HG03159 (cell line): Measurements from ENCODE around the gene PRKG1.

ENCODE experiments used
- ATAC-seq: cut with Tn5 transposase; IDR thresholded peaks from one replicate; pipeline ENCODE4 v1.9.1; 2021; ENCODE audit warnings: mild to moderate bottlenecking, moderate library complexity; ENCODE audit not compliant: unreplicated experiment

The PRKG1 gene

GRCh38 chr10:52316500-52316899 is 1242.2 kb downstream of the PRKG1 start:
- ATAC-seq, result no peak

DNA sequence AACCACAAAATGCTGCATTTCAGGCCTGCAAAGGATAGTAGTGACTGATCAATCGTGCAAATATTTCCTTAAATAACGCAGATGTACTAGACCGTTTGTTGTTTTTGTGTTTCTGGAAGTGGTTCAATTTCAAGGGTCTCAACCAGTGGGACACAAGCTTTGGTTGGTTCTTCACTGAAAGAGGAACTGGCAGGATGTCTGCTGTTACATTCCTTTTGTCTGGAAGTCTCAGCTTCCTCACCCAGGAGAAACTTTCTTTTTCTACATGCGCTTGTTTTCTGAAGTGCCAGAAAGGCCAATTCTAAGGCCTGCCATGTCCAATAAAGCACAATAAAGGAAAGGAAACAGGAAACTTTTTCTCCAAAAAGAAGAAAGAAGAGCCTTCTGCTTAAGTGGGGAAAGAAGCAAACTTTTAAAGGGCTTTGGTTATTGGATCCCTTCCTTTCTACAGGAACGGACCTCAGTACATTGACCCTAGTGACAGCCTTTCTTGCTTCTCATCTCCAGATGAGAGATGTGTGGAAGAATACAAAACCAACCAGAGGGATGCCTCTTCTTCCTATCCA is 1243.9 kb downstream of the PRKG1 start:
- ATAC-seq, result no peak

DNA sequence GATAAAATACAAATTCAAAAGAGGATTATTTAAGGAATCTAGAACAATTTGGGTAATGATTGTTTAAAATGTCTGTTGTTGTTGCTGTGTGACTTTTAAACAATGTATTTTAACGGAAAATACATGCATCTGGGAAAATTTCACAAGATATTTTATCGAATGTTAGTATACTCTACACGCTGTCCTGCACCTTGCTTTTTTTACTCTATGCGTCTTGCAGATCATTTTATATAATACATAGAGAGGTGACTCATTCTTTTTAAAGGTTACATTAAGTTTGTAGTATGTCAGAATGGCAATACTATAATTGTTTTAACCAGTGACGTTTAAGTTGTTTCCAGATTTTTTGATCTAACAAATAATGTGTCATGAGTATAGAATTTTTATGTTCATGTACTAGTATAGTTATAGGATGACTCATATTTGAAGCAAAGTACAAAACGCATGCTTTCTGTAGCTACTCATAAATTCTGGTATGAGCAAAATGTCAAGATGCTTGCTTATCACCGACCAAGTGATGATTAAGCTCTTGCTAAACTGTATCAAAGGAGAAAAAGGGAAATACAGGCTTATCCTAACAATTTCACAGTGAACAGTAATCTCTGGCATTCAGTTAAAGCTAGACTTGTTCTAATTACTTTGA is 1244.7 kb downstream of the PRKG1 start:
- no peak for ATAC-seq

GRCh38 chr10:52319926-52320325 is 1245.6 kb downstream of the PRKG1 start:
- ATAC-seq, result no peak

DNA sequence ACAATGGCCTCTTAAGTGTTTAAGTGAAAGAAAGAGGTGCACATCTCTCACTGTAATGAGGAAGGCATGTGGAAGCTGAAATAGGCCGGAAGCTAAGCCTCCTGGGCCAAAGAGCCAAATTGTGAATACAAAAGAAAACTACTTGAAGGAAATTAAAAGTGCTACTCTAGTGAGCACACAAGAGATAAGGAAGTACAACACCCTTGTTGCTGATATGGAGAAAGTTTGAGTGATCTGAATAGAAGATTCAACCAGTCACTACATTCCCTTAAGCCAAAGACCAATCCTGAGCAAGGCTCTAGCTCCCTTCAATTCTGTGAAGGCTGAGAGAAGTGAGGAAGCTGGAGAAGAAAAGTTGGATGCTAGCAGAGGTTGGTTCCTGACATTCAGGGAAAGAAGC is 1248.0 kb downstream of the PRKG1 start:
- ATAC-seq, result no peak

GRCh38 chr10:52322936-52323335 is 1248.6 kb downstream of the PRKG1 start:
- ATAC-seq, result no peak

DNA sequence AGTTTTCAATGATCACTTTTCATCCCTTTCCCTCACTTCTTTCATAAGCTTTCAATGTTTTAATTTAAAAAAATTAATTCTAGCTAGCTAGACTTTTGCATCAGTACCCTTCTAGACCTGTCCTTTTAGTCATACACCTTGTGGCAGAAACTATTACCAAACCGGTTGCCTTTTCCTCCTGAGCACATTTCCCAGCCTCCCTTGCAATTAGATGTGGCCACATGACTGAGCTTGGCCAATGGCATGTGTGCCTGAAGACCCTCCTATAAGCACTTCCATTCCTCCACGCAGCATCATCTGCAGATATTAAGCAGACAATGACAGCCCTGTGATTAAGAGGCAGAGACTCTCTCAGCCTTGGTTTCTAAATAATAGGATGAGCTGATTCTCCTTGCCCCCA is 1252.1 kb downstream of the PRKG1 start:
- no peak for ATAC-seq

DNA sequence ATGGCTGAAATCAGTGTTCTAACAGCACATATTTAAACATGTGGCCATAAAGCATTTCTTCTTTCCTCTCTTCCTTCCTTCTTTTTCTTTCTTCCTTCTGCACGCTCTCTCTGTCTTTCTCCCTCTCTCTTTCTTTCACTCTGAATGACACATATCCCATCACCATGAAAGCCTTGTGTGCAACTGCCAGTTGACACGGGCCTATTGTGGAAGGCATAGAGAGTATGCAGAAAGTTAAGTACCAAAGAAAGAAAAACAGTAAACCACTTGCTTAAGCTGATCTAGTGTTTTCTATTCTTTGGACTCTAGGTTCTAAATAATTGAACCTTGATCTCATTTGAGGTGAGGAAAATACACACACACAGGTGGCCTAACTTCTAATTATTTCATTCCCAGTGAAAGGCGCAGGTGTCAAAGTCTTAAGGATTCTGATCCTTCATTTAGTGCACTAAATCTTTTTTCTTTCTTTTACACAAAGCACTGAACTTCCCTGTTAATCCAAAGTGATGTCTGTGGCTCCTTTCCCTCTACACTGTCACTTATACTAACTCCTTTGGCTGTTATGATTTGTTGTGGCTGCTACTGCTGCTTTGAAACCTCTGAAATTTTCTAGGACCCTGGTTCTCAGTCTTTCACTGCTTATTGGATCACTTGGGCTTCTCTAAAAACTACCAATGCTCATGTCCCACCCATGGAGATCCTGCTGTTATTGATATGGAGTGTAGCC is 1257.5 kb downstream of the PRKG1 start:
- ATAC-seq, result no peak

DNA sequence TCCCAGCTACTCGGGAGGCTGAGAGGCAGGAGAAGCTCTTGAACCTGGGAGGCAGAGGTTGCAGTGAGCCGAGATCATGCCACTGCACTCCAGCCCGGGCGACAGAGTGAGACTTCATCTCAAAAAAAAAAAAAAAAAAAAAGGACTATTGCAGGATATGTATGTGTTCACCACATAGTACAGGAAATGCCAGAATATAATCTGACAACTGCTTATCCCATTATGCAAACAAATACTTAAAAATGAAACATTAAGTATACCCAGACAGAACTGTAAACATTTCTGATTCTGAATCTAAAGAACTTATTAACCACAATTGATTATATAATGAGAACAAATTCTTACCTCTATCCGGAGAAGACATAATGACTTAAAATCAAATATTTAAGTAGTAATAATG is 1258.5 kb downstream of the PRKG1 start:
- ATAC-seq, result no peak

DNA sequence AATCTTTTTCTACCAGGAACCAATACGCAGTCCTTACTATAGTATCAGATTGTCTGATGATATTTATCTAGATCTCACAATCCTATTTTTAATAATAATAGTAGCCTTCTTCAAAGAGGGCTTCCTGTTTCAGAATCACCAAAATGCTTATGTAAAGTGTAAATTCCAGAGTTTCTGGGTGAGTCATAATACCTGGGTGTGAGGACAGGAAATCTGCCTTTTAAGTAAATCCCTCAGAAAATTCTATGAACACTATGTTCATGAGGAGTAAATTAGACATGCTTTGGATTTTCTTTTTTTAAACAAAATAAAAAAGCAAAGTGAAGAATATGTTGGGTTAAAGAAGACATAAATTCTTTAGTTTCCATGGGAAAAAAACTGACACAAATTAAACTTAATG is 1260.3 kb downstream of the PRKG1 start:
- no peak for ATAC-seq

DNA sequence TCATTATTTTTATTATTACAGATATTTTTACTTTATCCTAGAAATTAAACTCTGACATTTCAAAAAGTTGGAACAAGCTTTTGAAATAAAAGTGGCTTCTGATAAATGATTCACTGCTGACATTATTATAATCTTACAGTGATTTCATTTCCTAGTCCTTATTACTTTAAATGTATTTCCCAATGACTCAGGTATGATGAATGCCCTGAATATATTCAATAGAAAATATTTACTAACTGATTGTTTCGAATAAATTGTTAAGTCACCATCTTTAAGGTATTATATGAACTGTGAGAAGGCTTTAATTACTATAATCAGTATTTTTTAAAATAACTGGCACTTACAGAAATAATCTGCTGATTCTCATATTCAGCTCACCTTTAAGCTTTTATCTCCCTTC is 1261.4 kb downstream of the PRKG1 start:
- ATAC-seq, result no peak

DNA sequence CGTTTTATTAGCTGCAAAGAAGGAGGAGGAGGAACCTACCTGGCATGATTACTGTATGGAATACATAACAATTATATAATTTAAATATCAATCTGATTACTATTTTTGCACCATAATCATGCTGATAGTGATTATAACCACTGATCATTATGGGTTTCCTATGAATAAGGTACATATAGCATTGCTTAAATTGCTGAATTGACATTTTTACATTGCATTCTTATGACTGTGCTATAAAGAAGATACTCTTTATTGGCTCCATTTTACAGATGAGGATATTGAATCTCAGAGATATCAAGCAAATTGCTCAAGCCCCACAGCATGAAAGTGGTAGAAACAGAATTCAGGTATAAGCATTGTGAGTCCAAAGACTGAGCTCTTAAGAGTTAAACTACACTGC is 1262.9 kb downstream of the PRKG1 start:
- no peak for ATAC-seq

GRCh38 chr10:52343439-52343838 is 1269.2 kb downstream of the PRKG1 start:
- no peak for ATAC-seq

DNA sequence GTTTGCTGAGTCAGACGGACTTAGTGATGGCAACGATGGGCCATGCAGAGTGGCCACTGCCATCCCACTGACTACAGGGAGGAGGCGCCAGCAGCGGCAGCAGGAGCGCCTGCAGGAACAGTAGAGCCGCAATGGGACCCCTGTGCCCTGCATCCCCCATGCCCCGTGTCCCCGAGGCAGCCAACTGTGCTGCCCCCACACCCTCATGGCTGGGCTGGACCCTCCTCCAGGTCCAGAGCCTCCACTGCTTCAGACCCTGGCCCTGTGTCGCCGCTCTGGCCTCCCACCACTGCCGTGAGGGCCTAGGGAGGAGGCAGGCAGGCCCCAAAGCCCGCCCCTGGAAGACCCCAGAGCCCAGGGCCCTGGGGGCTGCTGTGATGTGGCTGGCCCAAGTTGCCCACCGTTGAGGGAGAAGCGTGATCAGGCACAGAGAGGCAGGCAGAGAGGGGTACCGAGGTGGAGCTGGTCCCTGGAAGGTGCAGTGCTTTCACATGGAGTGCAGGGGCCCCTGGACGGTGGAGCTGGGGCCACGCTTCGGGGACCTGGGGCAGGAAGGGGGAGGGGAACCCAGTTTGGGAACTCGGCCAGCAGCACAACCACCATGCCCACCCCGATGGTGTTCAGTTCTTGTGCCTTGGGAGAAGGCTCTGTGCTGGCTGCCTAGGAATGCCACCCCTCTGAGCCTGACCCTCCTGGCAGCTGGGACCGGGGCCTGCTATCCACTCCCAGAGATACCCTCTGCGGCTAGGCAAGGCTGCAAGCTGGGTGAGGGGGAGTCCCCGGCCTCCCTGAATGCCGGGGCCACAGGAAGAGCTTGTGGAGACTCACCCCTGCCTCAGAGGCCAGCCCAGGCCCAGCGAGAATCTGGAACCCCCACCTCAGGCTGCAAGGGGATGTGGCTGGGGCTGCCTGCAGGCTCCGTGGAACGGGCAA is 1272.4 kb downstream of the PRKG1 start:
- ATAC-seq, result no peak

DNA sequence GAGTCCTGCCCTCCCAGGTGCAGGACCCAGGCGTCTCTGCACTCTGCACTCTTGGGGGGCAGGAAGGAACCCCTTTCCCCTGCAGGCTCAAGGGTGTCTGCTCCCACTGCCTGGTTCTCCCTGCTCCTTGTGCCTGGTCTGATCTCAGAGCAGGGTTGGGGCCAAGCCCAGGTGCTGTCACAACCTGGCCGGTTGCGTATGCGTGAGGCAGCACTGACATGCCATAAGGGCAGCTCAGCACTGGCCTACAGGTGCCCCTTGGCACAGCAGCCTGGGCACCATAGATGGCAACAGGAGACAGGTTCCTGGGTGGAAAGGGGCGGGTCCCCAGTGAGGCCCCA is 1273.0 kb downstream of the PRKG1 start:
- ATAC-seq, result no peak
